ENCODE data around the gene LACTBL1.

The LACTBL1 gene

DNA sequence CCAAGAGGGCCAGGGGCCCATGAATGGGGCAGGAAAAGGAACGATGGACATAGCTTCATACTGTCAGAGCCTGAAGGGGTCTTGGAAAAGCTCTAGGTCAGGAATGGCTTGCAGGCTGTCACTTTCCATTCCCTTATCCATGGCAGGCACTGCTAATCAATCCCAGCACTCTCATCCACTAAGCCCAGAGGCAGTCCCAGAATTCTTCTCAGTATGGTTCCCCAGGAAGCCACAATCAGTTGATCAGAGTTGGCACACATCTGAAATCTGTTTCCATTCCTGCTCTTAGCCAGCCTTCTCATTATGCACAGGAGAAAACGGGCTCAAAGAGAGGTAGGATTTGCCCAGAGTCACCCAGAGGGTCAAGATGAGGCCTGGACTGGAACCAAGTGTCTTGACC is 65.7 kb downstream of the LACTBL1 start:
- TF ChIP-seq SPI1 (IDR thresholded peaks at IDR 0.05; ENCODE audit: borderline replicate concordance, low read depth) (no peak), GABPA (IDR thresholded peaks at IDR 0.05; ENCODE audit: low read depth) (no peak), POLR2AphosphoS5 (IDR thresholded peaks at IDR 0.05; ENCODE audit: low read depth) (no peak)
- TF ChIP-seq, protein P1, sequence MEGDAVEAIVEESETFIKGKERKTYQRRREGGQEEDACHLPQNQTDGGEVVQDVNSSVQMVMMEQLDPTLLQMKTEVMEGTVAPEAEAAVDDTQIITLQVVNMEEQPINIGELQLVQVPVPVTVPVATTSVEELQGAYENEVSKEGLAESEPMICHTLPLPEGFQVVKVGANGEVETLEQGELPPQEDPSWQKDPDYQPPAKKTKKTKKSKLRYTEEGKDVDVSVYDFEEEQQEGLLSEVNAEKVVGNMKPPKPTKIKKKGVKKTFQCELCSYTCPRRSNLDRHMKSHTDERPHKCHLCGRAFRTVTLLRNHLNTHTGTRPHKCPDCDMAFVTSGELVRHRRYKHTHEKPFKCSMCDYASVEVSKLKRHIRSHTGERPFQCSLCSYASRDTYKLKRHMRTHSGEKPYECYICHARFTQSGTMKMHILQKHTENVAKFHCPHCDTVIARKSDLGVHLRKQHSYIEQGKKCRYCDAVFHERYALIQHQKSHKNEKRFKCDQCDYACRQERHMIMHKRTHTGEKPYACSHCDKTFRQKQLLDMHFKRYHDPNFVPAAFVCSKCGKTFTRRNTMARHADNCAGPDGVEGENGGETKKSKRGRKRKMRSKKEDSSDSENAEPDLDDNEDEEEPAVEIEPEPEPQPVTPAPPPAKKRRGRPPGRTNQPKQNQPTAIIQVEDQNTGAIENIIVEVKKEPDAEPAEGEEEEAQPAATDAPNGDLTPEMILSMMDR (IDR thresholded peaks at IDR 0.05; ENCODE audit: insufficient read depth, low read length), result no peak
- TF ChIP-seq, protein P2, sequence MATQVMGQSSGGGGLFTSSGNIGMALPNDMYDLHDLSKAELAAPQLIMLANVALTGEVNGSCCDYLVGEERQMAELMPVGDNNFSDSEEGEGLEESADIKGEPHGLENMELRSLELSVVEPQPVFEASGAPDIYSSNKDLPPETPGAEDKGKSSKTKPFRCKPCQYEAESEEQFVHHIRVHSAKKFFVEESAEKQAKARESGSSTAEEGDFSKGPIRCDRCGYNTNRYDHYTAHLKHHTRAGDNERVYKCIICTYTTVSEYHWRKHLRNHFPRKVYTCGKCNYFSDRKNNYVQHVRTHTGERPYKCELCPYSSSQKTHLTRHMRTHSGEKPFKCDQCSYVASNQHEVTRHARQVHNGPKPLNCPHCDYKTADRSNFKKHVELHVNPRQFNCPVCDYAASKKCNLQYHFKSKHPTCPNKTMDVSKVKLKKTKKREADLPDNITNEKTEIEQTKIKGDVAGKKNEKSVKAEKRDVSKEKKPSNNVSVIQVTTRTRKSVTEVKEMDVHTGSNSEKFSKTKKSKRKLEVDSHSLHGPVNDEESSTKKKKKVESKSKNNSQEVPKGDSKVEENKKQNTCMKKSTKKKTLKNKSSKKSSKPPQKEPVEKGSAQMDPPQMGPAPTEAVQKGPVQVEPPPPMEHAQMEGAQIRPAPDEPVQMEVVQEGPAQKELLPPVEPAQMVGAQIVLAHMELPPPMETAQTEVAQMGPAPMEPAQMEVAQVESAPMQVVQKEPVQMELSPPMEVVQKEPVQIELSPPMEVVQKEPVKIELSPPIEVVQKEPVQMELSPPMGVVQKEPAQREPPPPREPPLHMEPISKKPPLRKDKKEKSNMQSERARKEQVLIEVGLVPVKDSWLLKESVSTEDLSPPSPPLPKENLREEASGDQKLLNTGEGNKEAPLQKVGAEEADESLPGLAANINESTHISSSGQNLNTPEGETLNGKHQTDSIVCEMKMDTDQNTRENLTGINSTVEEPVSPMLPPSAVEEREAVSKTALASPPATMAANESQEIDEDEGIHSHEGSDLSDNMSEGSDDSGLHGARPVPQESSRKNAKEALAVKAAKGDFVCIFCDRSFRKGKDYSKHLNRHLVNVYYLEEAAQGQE (IDR thresholded peaks at IDR 0.05; ENCODE audit: insufficient replicate concordance, low read depth), result no peak
- H3K27me3 ChIP-seq (ENCODE audit: insufficient read depth, poor library complexity, severe bottlenecking), result no peaks in the 10 kb centered on the region
- no peak overlapping the region for H3K4me3 ChIP-seq (replicated peaks; ENCODE audit: insufficient read depth, low read length)
- DNase-seq (ENCODE audit: low read depth in 1 of 2, low spot score in 1 of 2), result no peak
- no peak overlapping the region for H3K27ac ChIP-seq (replicated peaks)

DNA sequence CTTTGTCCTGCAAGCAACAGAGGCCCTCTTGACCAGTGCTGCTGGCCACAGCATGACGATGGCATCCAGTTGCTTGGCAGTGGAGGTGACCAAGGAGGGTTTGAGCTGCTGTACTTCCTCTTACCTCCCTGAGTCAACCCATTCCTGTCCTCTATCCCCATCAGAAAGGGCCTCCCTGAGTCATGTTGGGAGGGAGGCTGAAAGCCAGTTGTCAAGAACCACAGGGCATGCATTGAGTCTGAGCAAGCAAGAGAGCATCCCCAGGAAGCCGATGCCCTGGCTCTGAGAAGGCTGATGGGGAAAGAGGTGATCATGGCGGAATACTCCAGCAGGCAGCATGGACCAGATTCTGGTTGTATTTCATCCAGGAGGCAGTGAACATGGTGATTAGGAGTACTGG is 69.6 kb downstream of the LACTBL1 start:
- Histone ChIP-seq H3K4me3 (replicated peaks; ENCODE audit: insufficient read depth, low read length) (no peak overlapping the region), H3K27ac (replicated peaks) (no peak overlapping the region), H3K27me3 (ENCODE audit: insufficient read depth, poor library complexity, severe bottlenecking) (no peaks in the 10 kb centered on the region)
- DNase-seq (ENCODE audit: low read depth in 1 of 2, low spot score in 1 of 2), result no peak
- TF ChIP-seq, protein P1 (IDR thresholded peaks at IDR 0.05; ENCODE audit: insufficient read depth, low read length), result no peak
